Fibroblast of skin of left biceps (primary cell): Measurements from ENCODE around the gene HSPA4L.

Experiments used
- DNase-seq, 2 experiments: peaks; one replicate each; pipeline ENCODE4 v3.0.0-alpha.2; 2013; ENCODE audit warnings: low read depth in 2 of 2

HSPA4L gene

GRCh38 chr4:127868196-127868595 lies 86.1 kb downstream of the HSPA4L start:
- no peak for DNase-seq

- DNase-seq: no peak
Measured at GRCh38 chr4:127870281-127870680, 88.2 kb downstream of the HSPA4L start.

DNA sequence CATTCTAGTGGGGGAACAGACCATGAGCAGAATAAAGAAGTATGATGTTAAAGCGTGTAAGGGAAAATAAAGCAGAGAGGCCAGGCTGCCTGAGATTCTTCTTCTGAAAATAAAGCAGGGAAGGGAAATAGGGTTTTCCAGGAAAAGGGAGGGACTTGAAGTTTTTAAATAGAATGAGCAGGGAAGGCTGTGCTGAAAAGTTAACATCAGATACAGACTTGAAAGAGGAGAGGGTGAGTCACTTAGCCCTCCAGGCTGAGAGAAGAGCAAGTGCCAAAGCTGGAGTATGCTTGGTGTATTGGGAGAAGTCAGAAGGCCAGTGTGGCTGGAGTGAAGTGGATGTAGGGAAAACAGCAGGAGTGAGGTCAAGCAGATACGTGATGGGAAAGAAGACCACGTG lies 88.6 kb downstream of the HSPA4L start:
- DNase-seq: peak; percentile 24 to 36

- DNase-seq: no peak
Measured at GRCh38 chr4:127875791-127876190, 93.7 kb downstream of the HSPA4L start.

GRCh38 chr4:127880763-127881562 lies 98.8 kb downstream of the HSPA4L start, which contains the start of gene PLK4:
TSS of gene PLK4 (plus strand) at chr4:127880893. CDS start at chr4:127881135, 242 bp downstream.
- DNase-seq: peak; percentile 85 to 89

GRCh38 chr4:127881563-127881864 lies 99.4 kb downstream of the HSPA4L start:
- no peak for DNase-seq

DNA sequence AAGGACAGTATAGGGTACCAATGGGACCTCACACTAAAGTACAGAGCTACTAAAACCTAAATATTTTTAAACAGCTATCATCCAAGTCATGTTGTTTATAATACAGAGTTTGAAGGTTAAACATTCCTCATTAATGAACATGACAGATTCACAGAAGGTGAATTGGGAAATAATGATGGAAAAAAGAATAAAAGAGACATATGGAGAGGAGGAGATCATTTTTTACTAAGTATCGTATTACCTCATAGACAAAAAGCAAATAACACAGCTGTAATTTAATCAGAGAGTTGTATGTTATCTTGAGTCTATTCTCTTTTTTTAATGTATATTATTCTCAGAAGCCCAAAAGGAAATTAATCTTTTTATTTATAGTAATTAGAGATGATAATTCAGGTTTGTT lies 106.4 kb downstream of the HSPA4L start:
- DNase-seq: no peak

DNA sequence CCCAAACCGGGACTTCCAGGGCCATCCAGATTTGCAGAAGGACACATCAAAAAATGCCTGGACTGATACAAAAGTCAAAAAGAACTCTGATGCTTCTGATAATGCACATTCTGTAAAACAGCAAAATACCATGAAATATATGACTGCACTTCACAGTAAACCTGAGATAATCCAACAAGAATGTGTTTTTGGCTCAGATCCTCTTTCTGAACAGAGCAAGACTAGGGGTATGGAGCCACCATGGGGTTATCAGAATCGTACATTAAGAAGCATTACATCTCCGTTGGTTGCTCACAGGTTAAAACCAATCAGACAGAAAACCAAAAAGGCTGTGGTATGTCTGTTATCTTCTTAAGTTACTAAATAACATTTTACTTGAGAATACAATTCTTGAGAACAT lies 107.8 kb downstream of the HSPA4L start:
- DNase-seq: no peak
